Measurements from ENCODE around the gene CLCNKB. TPM values are rescaled to one million over a fixed set of nuclear protein-coding genes. Genes with fewer than 3 reads are reported as not detected.

CLCNKB gene
- total RNA-seq, 1 donor from 2014 or later: not detected

Other genes starting within 250 kb of the CLCNKB start
- gene UQCRHL, start 236.1 kb upstream of the CLCNKB start, total RNA-seq: 4.7 TPM
- 21.4 TPM for gene SPEN, start 196.1 kb upstream of the CLCNKB start, total RNA-seq
- gene ZBTB17, start 67.7 kb upstream of the CLCNKB start, total RNA-seq: 23.5 TPM
- not detected for gene SRARP, start 39.5 kb upstream of the CLCNKB start, total RNA-seq
- gene HSPB7, start 25.7 kb upstream of the CLCNKB start, total RNA-seq: 5.7 TPM
- gene CLCNKA, start 21.7 kb upstream of the CLCNKB start, total RNA-seq: under 0.01 TPM
- gene FAM131C, start 29.9 kb downstream of the CLCNKB start, total RNA-seq: not detected
- gene EPHA2, start 112.3 kb downstream of the CLCNKB start, total RNA-seq: 5.2 TPM
- gene ARHGEF19, start 168.9 kb downstream of the CLCNKB start, total RNA-seq: 0.52 TPM
- 3.1 TPM for gene CPLANE2, start 193.4 kb downstream of the CLCNKB start, total RNA-seq